HG03558 (cell line): ENCODE results near the gene YIPF1.

Experiments
- ATAC-seq: cut with Tn5 transposase; IDR thresholded peaks from one replicate; pipeline ENCODE4 v1.9.1; 2021; ENCODE audit warnings: moderate number of reproducible peaks; ENCODE audit not compliant: unreplicated experiment; ENCODE audit errors: extremely low read depth

YIPF1 gene

DNA sequence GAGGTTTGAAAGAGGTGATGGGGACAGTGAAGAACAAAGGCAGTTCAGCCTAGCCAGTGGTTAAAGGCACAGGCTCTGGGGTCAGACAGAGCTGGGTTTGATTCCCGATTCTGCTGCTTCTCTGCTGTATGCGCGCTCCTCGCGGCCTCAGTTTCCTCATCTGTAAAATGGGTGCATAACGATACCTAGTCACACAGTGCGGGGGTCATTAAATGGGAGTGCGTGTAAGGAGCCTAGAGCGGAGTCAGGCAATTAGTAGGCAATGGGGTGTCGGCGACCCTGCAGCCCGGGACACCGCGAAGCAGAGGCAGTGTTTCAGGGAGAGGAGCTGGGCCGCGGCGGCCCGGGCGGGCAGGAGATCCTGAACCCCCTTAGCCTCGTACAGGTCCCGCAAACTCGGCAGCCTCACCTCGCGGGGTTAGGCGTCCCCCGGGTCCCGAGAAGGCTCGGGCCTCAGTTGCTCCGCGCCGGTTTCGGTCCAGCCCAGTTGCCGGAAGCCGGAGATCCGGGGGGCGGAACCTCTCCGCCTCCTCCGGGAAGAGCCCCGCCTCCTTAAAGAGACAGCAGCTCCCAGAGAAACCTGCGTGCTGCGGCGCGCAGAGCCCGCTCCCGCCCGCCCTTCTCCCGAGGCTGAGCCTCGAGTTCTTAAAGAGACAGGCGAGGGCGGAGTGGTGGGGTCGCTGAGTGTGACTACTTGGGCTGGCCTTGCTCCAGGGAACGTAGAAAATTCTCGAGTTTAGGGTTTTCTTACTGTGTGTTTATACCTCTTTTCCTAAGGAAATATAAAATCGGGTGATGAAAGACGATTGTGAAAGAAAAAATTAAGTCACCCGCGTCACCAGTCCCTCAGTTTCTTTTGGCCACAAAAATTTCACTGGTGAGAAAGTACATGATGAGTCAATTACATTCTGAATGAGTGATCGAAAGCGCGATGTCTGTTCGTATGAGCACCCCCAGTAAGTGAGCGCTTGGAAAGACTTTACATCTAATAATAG lies at the start of gene YIPF1:
TSS of gene YIPF1 (minus strand) at position 494 of the 995 bp plus-strand sequence. CDS start 860 bp downstream, outside the sequence.
- peak; percentile 58 for ATAC-seq

DNA sequence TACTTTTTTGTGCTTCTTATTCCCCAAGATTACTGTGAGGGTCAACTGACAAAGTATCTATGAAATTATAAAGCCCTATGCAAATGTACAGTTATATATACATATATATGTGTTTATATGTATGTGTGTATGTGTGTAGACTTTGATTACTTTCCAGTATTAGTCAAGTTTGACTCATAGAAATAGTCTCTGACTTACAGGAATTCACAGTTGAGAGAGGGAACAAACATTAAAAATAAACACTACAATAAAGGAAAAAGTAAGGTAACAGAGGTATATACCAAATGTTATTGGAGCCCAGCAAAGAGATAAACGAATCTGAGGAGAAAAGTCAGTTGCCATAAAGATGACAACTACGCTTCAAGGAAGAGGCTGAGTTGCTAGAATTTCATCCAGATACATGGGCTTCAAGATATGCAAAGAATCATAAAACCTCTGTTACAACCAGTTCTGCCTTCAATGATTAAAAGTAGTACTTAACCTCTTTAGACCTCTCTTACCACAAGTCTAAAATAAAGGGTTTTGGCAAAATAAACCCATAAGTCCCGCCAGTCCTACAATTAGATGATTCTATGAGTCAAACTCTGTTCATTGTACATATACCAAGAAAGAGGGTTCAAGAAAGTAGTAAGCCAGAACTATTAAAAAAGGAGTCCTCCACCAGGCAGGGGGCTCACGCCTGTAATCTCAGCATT lies 48.7 kb upstream of the YIPF1 start:
- ATAC-seq: no peak

DNA sequence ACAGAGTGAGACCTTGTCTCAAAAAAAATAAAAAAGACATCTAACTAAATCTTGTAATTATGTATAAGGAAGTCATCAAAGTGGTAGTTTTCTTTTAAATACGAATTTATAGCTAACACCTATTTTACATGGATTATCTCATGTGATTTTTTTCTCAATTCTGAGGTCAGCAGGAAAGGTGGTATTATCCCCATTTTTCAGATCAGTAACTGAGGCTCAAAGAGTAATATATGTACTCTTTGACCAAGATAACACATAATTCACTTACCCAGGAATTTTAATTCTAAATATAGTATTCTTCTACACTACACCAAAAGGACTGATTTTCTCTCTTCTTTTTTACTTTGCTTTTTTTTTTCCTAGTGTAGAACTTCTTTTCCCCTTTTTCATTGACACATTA lies 46.8 kb upstream of the YIPF1 start:
- no peak for ATAC-seq

DNA sequence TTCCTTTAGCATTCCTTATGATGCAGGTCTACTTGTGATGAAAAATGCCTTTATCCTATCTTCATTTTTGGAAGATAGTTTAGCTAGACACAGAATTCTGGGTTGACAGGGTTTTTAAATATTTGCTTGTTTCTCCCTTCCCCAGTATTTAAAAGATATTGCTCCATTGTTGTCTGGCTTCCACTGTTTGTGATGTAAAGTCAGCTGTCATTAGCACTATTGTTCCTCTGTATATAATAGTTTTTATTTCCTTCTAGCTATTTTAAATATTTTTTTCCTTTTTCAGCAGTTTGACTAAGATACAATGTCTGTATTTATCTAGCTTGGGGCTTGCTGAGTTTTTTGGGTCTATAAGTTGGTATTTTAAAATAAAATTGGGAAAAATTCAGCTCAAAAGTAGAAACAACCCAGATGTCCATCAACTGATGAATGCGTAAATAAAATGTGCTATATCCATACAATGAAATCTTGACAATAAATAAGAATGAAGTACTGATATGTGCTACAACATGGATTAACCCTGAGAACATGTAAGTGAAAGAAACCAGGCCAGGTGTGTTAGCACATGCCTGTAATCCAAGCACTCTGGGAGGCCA lies 44.7 kb upstream of the YIPF1 start:
- no peak for ATAC-seq

DNA sequence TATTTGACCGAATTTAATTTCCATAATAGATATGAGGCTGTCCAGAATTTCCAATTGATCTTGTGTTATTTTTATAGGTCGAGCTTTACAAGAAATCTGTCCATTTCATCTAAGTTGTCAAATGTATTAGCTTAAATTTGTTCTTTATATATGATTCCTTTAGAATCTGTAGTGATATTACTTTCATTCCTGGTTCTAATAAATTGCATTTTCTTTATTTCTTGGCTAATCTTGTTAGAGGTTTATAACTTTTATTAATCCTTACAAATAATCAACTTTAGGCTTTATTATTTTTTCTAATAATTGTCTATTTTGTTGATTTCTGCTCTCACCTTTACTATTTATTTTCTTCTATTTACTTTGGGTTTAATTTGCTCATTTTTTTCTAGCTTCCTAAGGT lies 41.9 kb upstream of the YIPF1 start:
- ATAC-seq: no peak

DNA sequence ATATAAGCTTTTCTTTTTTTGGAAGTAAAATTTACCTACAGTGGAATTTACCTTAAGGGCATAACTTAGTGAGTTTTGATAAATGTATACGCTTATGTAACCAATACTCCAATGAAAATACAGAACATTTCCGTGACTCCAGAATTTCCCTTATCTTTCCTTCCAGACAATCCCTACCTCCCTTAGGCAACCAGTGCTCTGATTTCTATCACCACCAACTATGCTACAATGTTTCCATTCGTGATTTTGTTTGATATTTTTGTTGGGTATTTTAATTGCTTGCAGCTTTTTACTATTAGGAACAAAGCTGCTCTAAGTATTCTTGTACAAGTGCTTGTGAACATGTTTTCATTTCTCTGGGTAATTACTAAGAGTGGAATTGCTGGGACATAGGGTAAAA lies 41.3 kb upstream of the YIPF1 start:
- ATAC-seq: no peak

DNA sequence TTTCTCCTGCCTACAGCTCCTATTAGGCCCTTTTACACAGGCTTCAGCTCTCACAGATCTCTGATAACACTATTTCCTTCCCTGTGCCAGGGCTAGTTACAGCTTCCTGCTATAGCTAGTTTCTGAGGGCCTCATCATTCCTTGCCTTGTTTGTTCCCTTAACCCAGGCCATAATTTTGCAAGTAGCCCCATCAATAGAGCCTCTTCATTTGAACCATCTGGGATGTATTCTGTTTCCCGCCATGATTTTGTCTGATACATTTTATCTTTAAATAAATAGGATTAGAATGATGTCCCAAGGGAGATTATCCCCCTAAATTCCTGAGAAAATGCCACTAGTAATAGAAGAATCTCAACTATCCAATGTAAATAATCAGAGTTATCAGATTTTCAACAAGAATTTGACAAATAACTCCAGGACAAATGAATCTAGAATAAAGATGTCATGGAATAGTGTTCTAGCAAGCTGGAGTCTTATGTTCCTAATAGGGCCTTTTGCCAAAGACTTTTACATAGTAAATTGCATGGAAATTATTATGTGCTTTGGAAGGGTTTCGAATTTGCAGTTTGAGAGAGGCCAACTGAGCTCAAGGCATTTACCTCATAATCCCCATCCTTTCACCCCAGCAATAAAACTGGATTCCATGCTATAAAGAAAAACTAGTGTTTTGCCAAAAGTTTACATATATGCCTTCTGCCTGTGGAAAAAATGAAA lies 39.8 kb upstream of the YIPF1 start:
- no peak for ATAC-seq

DNA sequence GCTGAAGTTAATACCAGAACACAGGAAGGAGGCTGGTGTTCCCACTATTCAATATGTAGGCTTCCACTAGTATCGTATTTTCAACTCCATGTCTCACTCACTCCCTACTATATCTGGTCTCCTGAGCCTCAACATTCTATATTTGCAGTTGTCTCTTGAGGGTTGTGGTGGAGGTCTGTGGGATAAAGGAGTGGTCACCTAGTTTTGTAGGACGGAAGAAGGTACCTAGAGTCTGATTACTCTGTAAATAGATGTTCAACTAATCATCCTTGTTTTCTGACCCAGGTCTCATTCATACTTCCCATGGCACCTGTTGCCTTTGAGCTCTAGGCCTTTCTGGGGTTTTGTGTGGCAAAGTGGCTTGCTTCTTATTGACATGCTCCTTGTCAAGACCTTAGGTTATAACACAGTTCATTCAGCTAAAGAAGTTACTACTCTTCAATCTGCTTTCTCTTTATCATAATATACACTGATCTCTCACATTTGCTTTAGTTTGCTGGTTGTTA lies 37.8 kb upstream of the YIPF1 start:
- ATAC-seq: no peak

DNA sequence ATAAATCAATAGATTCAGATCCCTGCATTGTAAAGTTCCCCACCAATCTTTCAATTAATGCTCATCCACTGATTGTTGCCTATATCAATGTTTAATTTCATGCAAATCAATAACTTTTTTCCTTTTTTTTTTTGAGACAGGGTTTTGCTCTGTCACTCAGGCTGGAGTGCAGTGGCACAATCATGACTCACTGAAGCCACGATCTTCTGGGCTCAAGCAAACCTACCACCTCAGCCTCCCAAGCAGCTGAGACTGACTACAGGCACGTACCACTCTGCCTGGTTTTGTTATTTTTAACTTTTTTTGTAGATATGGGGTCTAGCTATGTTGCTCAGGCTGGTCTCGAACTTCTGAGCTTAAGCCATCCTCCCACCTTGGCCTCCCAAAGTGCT lies 30.1 kb upstream of the YIPF1 start:
- no peak for ATAC-seq

DNA sequence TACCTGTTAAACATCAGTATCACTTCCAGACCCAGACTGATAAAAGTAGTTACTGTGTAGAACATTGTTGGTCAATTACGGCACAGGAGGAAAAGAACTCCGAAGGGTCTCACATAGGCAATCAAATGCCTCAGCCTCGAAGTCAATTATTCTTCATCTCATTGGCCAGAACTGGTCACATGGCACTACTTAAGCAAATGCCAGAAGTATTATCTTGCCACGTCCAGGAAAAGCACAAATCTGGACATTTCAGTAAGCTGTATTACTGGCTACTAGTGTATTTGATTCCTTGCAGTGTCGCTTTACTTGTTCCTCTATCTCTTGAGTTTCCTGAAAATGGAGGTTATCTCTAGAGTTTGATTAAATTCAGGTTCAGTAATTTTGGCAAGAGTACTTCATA lies 28.7 kb upstream of the YIPF1 start:
- no peak for ATAC-seq

DNA sequence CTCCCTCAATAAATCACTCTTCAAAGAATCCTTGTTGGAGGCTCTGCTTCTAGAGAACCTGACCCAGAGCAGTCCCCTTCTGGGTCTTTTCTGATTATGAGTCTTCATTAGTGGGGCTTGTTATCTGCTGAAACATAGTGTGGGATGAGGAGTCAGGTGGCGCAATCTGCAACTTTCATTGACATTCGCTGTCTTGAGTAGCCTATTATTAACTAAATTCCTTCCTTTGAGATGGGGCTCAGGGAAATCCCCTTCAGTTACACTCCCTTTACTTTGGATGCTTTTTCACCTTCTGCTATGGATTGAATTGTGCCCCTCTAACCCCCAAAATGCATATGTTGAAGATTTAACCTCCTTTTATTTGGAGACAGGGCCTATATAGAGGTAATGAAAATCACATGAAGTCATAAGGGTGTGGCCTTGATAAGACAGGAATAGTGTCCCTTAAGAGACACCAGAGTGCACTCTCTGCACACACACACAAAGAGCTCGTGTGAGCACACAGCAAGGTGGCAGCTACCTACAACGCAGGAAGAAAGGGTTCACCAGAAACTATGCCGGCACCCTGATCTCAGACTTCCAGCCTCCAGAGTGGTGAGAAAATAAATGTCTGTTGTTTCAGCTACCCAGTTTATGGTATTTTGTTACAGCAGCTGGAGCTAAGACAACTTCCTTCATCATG lies 23.9 kb upstream of the YIPF1 start:
- no peak for ATAC-seq

DNA sequence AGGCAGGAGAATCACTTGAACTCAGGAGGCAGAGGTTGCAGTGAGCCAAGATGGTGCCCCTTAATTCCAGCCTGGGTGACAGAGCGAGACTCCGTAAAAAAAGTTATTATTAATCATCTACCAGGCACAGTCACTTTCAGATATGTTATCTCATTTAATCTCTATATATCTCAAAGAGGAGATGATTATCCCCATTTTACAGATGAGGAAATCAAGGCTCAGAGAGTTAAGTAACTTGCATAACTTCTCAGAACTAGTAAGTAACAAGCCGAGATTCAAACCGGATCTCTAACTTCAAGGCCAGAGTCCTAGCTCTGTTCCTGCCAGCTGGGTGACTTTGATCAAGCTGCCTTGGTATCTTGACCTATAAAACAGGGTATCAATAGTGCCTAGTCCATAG lies 21.8 kb upstream of the YIPF1 start:
- no peak for ATAC-seq

DNA sequence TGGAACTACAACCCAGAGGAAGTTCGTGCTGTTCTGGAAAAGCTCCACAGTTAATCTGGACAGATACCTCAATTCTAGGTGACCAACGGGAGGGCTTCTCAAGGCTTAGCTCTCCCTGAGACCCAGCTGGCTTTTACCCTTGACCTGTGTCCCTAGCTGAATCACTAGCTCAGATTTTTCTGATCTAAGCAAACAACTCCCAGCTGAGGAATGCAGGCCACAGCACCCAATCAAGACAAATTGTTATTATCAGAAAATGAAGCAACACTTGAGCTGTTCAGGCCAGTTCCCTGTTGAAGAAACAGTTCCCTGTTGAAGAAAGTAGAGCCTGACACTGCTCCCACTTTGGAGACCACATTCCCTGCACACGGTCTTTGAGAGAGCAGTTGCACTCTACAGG lies 20.3 kb upstream of the YIPF1 start:
- ATAC-seq: no peak

DNA sequence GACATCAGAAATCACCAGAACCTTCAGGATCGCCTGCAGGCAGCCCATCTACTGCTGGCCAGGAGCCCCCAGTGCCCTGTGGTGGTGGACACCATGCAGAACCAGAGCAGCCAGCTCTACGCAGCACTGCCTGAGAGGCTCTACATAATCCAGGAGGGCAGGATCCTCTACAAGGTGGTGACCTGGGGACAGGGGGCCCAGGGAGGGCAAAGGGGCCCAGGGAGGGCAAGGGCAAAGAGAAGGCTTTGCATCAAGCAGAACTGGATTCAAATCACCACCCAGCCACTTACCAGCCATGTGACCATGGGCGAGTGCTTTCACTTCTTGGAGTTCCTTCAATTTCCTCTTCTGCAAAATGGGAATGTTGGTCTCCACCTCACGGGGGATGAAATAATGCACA lies 16.5 kb upstream of the YIPF1 start:
- ATAC-seq: no peak

DNA sequence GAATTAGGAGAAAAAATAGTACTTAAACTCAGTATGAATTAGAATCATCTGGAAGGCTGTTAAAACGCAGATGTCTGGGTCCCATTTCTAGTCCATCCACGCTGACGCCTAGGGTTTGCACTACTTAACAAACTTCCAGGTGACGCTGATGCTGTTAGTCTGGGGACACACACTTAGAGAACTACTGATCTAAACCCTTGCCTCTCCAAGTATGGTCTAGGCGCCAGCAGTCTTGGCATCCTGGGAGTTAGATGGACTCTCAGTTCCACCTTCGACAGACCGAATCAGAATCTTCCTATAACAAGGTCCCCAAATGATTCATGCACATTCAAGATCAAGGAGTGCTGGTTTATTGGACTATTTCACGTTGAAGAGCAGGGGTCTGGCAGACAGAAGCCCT lies 15.9 kb upstream of the YIPF1 start:
- no peak for ATAC-seq

DNA sequence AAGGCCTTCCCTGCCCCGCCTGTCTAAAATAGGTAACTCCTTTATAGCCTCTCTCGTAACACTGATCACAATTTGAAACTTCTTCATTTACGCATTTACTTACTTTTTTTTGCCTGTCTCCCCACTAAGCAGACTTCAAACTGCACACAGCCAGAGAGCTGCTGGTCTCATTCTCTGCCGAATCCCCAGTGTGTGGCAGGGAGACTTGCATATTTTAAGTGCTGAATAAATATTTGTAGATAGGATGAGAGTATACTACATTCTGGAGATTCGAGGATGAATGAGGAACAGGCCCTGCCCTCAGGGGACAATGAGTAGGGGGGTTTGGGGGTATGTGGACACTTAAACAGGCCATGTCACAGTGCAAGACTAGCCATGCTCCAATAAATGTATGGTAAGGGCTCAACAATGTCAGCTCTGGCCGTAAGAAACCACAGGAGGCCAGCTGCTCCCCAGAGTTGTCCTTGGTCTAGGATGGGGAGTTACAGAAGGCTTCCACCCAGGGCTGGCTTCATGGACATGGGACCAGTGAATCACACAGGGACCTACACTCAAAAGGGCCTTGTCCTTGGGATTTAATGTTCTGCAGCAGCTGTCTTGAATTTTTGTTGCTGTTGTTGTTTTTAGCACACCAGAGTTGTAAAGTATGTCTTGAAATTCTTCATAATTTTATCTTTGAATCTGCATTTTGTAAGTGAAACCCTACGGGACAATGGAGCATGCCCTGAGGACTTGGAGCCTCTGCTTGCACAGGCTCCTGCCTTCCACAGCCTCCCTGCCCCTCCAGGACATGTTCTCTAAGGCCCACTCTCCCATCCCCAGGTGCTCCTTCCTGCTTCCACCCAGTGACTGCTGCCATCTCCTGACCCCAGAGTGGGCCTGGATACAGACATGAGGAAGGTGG lies 12.9 kb upstream of the YIPF1 start:
- no peak for ATAC-seq

DNA sequence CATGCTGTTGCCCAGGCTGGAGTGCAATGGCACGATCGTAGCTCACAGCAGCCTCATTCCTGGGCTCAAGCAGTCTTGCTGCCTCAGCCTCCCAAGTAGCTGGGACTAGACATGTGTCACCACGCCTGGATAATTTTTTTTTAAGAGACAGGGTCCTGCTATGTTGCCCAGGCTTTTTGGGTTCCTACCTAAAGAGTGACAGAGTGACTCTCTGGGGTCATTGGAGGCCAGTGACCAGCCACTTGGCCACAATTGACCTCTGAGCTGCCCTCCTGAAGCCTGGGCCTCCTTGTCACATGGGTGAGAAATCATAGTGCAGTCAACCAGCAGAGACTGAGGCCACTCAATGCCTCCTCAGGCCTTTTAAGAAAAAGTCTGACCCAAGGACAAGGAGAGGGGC lies 10.1 kb upstream of the YIPF1 start:
- no peak for ATAC-seq

DNA sequence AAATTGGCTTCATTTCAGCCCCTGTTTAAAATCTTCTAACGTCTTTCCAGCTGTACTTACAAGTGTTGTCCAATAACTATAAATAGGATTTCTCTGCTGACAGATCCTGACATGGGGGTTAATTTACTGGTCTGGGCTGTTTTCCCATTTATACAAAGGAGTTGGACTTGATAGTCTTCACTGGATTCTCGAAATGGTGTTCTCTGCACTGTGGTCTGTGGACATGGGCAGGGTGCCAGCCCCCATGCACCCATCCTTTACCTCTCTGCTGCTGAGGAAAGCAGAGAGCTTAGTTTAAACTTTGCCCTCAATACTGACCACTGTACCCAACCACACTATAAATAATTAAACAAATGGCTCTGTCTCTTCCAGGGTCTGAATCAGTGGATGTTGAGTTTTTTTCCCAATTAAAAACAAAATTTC lies 9.6 kb upstream of the YIPF1 start:
- ATAC-seq: no peak
